Measurements from ENCODE around the gene FGF7. TPM values are rescaled to one million over a fixed set of nuclear protein-coding genes. Genes with fewer than 3 reads are reported as not detected.

Gene FGF7
- total RNA-seq, 1 experiment from 2014 or later, result 0.15 TPM

DNA sequence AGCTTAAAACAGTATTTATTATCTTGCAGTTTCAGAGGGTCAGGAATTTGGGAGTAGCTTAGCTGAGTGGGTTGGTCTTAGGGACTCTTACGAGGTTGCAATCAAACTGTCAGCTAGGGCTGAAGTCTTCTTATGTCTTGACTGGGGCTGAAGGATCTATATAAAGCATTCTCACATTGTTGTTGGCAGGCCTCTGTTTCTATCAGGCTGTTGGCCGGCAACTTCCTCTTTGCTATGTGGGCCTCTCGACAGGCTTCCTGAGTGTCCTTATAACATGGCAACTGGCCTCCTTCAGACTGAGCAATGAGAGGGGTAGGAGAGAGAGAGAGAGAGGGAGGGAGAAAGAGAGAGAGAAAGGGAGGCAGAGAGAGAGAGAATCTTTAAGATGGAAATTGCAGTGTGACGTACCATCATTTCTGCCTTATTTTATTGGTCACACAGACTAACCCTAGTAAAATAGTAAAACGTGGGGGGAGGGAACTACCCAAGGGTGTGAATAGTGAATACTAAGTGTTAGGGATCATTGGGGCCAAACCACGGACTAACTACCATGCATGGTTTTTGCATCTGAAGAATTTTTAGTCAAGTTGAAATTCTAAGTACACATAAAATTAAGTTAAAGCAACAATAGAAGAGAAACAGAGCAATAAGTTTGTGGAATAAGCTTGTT is 16.1 kb downstream of the FGF7 start (continued):
- TF ChIP-seq, protein P1, sequence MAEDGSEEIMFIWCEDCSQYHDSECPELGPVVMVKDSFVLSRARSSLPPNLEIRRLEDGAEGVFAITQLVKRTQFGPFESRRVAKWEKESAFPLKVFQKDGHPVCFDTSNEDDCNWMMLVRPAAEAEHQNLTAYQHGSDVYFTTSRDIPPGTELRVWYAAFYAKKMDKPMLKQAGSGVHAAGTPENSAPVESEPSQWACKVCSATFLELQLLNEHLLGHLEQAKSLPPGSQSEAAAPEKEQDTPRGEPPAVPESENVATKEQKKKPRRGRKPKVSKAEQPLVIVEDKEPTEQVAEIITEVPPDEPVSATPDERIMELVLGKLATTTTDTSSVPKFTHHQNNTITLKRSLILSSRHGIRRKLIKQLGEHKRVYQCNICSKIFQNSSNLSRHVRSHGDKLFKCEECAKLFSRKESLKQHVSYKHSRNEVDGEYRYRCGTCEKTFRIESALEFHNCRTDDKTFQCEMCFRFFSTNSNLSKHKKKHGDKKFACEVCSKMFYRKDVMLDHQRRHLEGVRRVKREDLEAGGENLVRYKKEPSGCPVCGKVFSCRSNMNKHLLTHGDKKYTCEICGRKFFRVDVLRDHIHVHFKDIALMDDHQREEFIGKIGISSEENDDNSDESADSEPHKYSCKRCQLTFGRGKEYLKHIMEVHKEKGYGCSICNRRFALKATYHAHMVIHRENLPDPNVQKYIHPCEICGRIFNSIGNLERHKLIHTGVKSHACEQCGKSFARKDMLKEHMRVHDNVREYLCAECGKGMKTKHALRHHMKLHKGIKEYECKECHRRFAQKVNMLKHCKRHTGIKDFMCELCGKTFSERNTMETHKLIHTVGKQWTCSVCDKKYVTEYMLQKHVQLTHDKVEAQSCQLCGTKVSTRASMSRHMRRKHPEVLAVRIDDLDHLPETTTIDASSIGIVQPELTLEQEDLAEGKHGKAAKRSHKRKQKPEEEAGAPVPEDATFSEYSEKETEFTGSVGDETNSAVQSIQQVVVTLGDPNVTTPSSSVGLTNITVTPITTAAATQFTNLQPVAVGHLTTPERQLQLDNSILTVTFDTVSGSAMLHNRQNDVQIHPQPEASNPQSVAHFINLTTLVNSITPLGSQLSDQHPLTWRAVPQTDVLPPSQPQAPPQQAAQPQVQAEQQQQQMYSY (CRISPR knock-in tag; IDR thresholded peaks at IDR 0.05), result no peak
- no peak for TF ChIP-seq HMGA2 (CRISPR knock-in tag; IDR thresholded peaks at IDR 0.05)

DNA sequence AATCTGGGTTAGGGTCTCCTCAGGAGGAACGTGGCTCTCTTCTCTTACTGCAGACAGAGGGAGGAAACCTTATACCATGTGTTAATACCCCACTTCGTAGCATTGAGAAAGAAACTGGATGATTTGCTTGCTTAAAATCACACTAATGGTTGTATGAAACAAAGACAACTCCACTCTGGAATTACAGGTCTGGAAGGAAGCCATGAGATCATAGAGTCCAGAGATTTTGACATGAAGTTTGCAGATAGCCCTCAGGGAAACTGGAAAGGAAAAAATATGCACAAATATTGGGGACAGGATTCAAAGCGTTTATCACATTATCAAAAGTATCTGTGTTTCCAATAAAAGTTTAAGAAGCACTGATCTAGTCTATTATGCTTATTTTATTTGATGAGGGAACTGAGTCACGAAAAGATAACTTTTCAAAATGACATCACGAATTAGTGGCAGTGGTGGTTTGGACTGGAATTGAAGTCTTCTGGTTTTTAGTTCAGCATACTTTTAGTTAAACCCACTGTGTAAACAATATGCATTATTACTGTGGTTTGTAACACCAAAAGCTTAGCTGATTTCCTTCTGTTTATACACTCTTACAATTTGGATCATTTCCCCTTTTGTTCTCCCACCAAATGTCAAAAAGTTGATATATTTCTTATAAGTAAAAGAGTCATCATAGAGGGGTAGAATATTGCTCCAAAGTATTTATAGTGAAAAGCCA is 16.8 kb downstream of the FGF7 start:
- no peak for ATAC-seq
- H3K36me3 Mint-ChIP-seq, result no peaks in the 10 kb centered on the region

DNA sequence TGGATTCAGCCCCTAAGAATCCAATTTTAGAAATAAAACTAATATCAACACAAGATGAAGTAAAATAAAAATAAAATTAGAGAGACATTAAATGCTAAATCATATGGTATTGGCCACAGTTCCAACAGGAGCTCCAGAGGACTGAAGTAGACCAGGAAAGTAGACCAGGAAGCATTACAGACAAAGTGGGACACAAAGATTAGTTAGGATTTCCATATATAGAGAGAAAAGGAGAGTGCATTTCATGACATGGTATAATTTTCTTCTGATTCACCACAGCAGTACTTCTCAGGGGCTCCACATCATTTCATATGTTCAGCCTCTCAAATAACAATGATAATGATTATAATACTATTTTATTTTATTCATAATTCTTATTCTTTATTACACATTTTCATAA is 18.3 kb downstream of the FGF7 start:
- Mint-ChIP-seq H3K27ac (no peak overlapping the region), H3K9me3 (no peaks in the 10 kb centered on the region), H3K4me3 (no peak overlapping the region), H3K4me1 (peaks cover 14% of the 10 kb centered on the region), H3K27me3 (ENCODE audit: low read depth) (no peaks in the 10 kb centered on the region; the same call in 1 of the 2 replicates), H3K36me3 (no peaks in the 10 kb centered on the region)
- ATAC-seq, result no peak
- DNase-seq (ENCODE audit: low spot score), result no peak
- TF ChIP-seq, protein P2, sequence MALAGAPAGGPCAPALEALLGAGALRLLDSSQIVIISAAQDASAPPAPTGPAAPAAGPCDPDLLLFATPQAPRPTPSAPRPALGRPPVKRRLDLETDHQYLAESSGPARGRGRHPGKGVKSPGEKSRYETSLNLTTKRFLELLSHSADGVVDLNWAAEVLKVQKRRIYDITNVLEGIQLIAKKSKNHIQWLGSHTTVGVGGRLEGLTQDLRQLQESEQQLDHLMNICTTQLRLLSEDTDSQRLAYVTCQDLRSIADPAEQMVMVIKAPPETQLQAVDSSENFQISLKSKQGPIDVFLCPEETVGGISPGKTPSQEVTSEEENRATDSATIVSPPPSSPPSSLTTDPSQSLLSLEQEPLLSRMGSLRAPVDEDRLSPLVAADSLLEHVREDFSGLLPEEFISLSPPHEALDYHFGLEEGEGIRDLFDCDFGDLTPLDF (CRISPR knock-in tag; IDR thresholded peaks at IDR 0.05), result no peak
- TF ChIP-seq ZNF232 (CRISPR knock-in tag; IDR thresholded peaks at IDR 0.05), result no peak
- TF ChIP-seq, protein P3, sequence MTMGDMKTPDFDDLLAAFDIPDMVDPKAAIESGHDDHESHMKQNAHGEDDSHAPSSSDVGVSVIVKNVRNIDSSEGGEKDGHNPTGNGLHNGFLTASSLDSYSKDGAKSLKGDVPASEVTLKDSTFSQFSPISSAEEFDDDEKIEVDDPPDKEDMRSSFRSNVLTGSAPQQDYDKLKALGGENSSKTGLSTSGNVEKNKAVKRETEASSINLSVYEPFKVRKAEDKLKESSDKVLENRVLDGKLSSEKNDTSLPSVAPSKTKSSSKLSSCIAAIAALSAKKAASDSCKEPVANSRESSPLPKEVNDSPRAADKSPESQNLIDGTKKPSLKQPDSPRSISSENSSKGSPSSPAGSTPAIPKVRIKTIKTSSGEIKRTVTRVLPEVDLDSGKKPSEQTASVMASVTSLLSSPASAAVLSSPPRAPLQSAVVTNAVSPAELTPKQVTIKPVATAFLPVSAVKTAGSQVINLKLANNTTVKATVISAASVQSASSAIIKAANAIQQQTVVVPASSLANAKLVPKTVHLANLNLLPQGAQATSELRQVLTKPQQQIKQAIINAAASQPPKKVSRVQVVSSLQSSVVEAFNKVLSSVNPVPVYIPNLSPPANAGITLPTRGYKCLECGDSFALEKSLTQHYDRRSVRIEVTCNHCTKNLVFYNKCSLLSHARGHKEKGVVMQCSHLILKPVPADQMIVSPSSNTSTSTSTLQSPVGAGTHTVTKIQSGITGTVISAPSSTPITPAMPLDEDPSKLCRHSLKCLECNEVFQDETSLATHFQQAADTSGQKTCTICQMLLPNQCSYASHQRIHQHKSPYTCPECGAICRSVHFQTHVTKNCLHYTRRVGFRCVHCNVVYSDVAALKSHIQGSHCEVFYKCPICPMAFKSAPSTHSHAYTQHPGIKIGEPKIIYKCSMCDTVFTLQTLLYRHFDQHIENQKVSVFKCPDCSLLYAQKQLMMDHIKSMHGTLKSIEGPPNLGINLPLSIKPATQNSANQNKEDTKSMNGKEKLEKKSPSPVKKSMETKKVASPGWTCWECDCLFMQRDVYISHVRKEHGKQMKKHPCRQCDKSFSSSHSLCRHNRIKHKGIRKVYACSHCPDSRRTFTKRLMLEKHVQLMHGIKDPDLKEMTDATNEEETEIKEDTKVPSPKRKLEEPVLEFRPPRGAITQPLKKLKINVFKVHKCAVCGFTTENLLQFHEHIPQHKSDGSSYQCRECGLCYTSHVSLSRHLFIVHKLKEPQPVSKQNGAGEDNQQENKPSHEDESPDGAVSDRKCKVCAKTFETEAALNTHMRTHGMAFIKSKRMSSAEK (CRISPR knock-in tag; IDR thresholded peaks at IDR 0.05; ENCODE audit: borderline replicate concordance), result no peak
- TF ChIP-seq, protein P4, sequence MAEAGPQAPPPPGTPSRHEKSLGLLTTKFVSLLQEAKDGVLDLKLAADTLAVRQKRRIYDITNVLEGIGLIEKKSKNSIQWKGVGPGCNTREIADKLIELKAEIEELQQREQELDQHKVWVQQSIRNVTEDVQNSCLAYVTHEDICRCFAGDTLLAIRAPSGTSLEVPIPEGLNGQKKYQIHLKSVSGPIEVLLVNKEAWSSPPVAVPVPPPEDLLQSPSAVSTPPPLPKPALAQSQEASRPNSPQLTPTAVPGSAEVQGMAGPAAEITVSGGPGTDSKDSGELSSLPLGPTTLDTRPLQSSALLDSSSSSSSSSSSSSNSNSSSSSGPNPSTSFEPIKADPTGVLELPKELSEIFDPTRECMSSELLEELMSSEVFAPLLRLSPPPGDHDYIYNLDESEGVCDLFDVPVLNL (CRISPR knock-in tag; IDR thresholded peaks at IDR 0.05; ENCODE audit: borderline replicate concordance, low read depth), result no peak
- TF ChIP-seq, protein P5, sequence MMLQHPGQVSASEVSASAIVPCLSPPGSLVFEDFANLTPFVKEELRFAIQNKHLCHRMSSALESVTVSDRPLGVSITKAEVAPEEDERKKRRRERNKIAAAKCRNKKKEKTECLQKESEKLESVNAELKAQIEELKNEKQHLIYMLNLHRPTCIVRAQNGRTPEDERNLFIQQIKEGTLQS (CRISPR knock-in tag; conservative IDR thresholded peaks at IDR 0.05), result no peak
- CTCF ChIA-PET, result interaction anchor here (1.6 kb wide), 1 partner anchor 31 kb away, joined by 4 read pairs; no protein-coding TSS in a partner anchor
- POLR2A ChIA-PET, result no interaction called here

More for the DNA sequence above, 16.8 kb downstream of the FGF7 start:
- DNase-seq (ENCODE audit: low spot score), result no peak
- ChIA-PET POLR2A (no interaction called here), CTCF (no interaction called here)
- Mint-ChIP-seq H3K27ac (no peak overlapping the region), H3K9me3 (no peaks in the 10 kb centered on the region), H3K4me3 (no peak overlapping the region), H3K27me3 (ENCODE audit: low read depth) (no peaks in the 10 kb centered on the region), H3K4me1 (peaks cover 14% of the 10 kb centered on the region)
- TF ChIP-seq, protein P5 (CRISPR knock-in tag; conservative IDR thresholded peaks at IDR 0.05), result no peak
- TF ChIP-seq, protein P6, sequence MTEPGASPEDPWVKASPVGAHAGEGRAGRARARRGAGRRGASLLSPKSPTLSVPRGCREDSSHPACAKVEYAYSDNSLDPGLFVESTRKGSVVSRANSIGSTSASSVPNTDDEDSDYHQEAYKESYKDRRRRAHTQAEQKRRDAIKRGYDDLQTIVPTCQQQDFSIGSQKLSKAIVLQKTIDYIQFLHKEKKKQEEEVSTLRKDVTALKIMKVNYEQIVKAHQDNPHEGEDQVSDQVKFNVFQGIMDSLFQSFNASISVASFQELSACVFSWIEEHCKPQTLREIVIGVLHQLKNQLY (CRISPR knock-in tag; IDR thresholded peaks at IDR 0.05), result no peak
- TF ChIP-seq SOX15 (CRISPR knock-in tag; IDR thresholded peaks at IDR 0.05), result no peak
- TF ChIP-seq OVOL2 (CRISPR knock-in tag; IDR thresholded peaks at IDR 0.05; ENCODE audit: borderline replicate concordance), result no peak
- TF ChIP-seq, protein P7, sequence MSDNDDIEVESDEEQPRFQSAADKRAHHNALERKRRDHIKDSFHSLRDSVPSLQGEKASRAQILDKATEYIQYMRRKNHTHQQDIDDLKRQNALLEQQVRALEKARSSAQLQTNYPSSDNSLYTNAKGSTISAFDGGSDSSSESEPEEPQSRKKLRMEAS (CRISPR knock-in tag; IDR thresholded peaks at IDR 0.05), result no peak

All from WTC11 (cell line).